ENCODE data around the gene C2orf69.
A peak's percentile ranks its signal among the peaks of the same experiment; 100 is the strongest.
"Not testable (repeated sequence)": the region's sequence is repeated elsewhere in the genome, so short reads cannot be mapped to it uniquely, and the experiment has no call there.

C2orf69 gene

GRCh38 chr2:199911052-199911876 is at the start of gene C2orf69:
C2orf69 (plus strand) TSS chr2:199911293; CDS start chr2:199911439, 146 bp downstream.
- peak; percentile 95 for DNase-seq

- no peak for DNase-seq
Measured at GRCh38 chr2:199862788-199863187, 48.3 kb upstream of the C2orf69 start.

GRCh38 chr2:199865905-199866304 is 45.2 kb upstream of the C2orf69 start:
- no peak for DNase-seq

GRCh38 chr2:199868431-199869226 is 42.5 kb upstream of the C2orf69 start:
- DNase-seq, result no peak

- no peak for DNase-seq
Measured at GRCh38 chr2:199869227-199869541, 41.9 kb upstream of the C2orf69 start.

- no peak for DNase-seq
Measured at GRCh38 chr2:199869653-199870052, 41.4 kb upstream of the C2orf69 start.

GRCh38 chr2:199870581-199870980 is 40.5 kb upstream of the C2orf69 start:
- no peak for DNase-seq

GRCh38 chr2:199874209-199874608 is 36.9 kb upstream of the C2orf69 start:
- no peak for DNase-seq

GRCh38 chr2:199875400-199875799 is 35.7 kb upstream of the C2orf69 start:
- no peak for DNase-seq

- no peak for DNase-seq
Measured at GRCh38 chr2:199882667-199883066, 28.4 kb upstream of the C2orf69 start.

- DNase-seq, result no peak
Measured at GRCh38 chr2:199883474-199884212, 27.4 kb upstream of the C2orf69 start.

- DNase-seq, result no peak
Measured at GRCh38 chr2:199895406-199895805, 15.7 kb upstream of the C2orf69 start.

GRCh38 chr2:199896617-199897016 is 14.5 kb upstream of the C2orf69 start:
- no peak for DNase-seq

- no peak for DNase-seq
Measured at GRCh38 chr2:199901942-199902341, 9.2 kb upstream of the C2orf69 start.

GRCh38 chr2:199902486-199903110 is 8.5 kb upstream of the C2orf69 start:
- DNase-seq, result no peak

GRCh38 chr2:199903111-199903510 is 8.0 kb upstream of the C2orf69 start:
- no peak for DNase-seq

GRCh38 chr2:199907008-199907714 is 3.9 kb upstream of the C2orf69 start:
- no peak for DNase-seq

- DNase-seq, result peak; percentile 1
Measured at GRCh38 chr2:199910338-199911051, 598 bp upstream of the C2orf69 start.

GRCh38 chr2:199911877-199912161 is 726 bp downstream of the C2orf69 start:
- DNase-seq, result no peak

- DNase-seq, result not testable (repeated sequence)
Measured at GRCh38 chr2:199912553-199913114, 1.5 kb downstream of the C2orf69 start.

- no peak for DNase-seq
Measured at GRCh38 chr2:199914372-199914958, 3.4 kb downstream of the C2orf69 start.

Data from CD4-positive, alpha-beta T cell treated with Interleukin-17A for 1 hour (primary cell).